SKM-1 (cell line): ENCODE results near the gene IGSF21.

Source experiments
- DNase-seq: peaks from one replicate; lab custom pipeline; 2025; ENCODE audit not compliant: unreplicated experiment; lab: John Stamatoyannopoulos, UW

Gene IGSF21

DNA sequence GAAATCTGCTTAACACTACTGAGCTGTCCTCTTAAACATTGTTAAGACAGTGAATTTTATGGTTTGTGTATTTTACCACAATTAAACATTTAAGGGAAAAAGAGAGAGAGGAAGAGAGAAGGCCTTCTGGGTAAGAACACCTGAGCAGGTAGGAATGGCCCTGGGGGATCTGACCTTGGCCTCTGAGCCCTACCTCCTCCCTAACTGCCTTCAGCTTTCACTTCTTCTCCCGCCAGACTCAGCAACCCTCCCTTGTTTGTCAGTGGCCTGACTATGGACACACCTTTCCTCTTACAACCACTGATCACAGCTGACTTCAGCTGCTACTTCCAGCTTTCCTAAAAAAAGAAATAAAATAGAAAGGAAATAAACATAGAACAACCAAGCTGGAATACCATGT is 13.5 kb upstream of the IGSF21 start:
- no peak for DNase-seq

DNA sequence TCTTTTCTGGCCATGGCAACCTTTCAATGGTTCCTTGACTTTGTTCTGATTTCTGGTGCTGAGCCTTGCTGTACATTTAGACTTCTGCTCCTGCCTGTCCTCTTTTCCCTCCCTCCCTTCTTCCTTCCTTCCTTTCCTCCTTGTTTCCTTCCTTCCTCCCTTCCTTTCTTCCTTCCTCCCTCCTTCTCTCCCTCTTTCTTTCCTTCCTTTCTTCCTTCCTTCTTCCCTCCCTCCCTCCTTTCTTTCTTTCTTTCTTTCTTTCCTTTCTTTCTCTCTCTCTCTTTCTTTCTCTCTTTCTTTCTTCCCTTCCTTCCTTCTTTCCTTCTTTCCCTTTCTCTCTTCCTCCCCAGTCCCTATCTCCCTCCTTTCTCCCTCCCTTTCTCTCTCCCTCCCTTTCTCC is 10.4 kb upstream of the IGSF21 start:
- no peak for DNase-seq

DNA sequence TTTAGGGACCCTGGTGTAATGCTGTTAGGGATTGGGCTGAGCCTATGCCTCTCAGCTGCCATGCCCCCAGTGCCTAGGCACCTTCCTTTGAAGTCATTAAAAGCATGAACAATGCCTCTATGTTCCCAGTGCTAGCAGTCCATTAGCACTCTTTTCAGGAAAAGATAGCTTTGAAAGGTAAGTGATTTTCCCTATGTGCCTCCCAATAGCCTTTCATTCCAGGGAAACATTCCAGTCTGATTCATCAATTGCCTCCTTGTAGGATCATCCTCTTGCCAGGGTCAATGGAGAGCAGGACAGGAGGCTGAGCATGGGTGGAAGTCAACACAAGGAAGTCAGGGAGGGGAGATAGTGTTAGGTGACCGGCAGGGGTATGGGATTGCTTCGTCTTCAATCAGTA is 8.6 kb upstream of the IGSF21 start:
- no peak for DNase-seq

DNA sequence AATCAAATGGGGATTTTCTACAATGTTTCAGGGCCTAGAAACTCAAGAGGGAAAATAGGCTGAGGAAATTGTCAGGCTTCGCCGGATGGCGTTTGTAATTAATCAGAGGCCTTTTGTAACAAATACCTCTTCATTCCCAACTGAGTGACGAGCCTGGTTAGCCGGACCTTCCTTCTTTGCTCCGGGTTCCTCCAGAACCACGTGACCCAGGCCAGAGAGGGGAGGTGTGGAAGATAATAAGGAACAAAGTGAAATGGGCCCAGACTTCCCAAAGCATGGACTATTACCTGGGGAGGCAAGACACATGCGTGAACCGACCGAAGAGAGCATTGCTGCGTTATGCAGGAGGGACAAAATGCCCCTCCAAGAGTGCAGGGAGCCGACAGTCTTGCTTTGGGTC is 7.5 kb upstream of the IGSF21 start:
- no peak for DNase-seq

DNA sequence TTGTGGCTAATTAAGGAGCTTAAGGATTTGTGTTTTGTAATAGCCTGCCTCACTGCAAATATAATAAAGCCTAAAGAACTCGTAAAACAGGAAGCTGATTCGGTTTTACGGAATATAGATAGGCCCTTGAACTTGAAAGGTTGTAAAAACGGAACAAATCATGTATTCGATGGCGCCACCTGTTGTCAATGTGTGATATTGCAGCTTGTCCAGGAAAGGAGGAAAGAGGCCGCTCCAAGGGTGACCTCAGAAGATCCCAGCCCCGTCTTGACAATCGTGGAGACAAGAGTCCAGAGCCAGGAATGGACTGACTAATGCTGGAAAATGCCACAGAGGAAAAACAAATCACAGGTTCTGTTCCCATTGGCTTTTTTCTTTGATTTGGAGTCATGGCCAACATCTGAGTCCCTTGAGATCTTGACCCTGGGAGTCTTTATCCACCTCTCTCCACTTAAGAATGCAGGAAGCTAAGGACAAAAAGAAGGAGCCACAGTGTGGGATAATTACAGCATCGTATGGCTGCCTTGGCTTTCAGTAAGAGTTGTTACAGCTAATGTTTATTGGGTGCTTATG is 7.0 kb upstream of the IGSF21 start:
- DNase-seq, result peak; percentile 44

DNA sequence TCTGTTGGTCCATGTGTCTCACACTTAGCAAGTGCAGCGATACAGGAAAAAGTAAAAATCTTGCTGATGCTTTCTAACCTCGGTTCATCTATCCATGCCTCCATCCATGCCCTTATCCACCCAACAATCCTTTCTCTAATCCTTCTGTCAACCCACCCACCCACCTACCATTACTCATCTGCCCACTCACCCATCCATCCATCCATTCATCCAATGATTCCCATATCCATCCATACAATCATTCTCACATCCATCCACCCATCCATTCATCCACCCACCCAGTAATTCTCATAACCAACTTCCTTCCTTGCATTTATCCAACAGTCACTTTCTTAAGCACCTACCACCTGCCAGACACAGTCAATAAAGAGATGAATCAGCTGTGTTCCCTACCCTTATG is 6.1 kb upstream of the IGSF21 start:
- no peak for DNase-seq

DNA sequence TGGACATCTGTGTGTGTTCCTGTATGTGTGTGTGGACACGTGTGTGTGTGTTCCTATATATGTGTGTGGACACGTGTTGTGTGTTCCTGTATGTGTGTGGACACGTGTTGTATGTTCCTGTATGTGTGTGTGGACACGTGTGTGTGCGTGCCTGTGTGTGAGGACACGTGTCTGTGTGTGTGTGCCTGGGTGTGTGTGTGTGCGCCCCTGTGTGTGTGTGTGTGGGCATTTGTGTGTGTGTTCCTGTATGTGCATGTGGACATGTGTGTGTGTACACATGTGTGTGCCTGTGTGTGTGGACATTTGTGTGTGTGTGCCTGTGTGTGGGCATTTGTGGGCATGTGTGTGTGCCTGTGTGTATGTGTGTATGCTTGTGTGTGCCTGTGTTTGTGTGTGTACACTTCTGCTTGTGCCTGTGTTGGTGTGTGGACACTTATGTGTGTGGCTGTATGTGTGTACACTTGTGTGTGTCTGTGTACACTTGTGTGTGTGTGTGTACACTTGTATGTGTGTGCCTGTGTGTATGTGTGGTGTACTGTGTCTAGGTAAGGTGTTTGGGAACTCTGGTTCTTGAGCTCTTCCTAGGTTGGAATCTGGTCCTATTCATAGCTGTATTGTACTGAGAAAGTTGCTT is 3.7 kb upstream of the IGSF21 start:
- DNase-seq, result no peak

DNA sequence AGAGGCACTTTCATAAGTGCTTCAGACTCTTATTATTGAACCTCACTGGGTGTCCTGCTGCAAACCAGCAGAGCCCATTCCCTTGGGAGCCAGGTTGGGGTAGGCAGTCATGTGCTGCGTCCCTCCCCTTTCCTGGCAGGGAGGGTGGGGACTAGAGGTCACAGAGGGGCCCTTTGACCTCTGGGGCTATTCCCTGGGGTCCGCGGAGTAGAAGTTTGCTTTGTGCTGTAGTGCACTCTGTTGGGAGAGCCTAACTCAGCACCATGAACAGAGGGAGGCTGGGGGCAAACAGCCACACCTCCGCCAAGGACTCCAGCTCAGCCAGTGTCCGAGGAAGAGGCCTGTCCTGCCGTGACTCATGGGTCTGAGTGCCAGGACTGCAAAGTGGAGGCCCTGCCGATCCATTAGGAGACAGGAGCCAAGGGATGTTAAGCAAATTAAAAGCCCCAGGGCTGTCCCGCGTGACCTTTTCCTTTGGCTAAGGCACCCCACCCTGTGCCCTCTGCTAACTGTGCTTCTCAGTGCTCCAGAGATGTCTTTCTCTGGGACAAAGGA is 3.0 kb upstream of the IGSF21 start:
- DNase-seq, result no peak

DNA sequence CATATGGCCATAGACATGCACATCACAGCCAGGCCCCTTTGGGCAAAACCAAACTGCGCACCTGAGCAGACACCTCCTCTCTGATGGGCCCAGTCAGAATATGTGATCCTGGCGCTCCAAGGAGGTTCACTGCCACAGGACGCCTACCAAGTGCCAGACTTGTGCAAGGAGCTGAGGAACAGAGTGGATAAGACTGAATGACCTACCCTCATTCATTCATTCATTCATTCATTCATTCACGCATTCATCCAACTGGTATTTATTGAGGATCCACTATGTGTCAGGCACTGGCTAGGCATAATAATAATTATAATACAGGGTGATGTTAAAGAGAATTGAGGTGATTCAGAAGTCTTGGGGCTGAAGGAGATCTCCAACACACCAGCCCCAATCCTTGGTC is 2.4 kb upstream of the IGSF21 start:
- no peak for DNase-seq

DNA sequence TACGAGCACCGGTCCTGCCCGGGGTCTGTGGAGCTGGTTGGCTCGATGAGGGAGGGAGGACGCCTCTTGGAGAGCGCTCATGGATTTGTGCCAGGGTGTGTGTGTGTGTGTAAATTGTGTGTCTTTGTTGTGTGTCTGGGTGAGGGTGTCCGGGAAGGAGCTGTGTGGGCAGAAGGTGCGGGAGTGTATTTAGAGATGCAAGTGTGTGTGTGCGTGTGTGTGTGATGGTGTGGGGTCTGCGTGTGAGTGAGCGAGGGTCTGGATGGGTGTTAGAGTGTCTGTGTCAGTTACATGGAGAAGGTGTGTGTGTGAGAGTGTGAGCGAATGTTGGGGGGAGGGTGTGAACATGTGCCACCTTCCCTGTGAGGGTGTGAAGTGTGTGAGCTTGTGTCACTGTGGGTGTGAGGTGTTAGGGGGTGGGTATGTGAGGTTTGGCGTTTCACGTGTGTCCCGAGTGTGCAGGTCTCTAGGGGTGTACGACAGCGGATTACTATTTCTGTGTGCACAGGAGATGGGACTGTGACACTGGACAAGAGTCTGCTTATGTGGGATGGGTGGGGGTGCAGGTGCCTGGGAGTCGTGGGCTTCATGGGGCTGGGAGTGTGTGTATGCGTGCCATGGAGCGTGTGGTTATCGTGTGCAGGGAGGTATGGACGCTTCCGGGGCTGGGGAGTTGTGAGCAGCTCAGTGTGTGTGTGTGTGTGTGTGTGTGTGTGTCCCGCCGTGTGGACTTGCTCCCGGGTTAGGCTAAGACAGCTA is 880 bp downstream of the IGSF21 start:
- no peak for DNase-seq

DNA sequence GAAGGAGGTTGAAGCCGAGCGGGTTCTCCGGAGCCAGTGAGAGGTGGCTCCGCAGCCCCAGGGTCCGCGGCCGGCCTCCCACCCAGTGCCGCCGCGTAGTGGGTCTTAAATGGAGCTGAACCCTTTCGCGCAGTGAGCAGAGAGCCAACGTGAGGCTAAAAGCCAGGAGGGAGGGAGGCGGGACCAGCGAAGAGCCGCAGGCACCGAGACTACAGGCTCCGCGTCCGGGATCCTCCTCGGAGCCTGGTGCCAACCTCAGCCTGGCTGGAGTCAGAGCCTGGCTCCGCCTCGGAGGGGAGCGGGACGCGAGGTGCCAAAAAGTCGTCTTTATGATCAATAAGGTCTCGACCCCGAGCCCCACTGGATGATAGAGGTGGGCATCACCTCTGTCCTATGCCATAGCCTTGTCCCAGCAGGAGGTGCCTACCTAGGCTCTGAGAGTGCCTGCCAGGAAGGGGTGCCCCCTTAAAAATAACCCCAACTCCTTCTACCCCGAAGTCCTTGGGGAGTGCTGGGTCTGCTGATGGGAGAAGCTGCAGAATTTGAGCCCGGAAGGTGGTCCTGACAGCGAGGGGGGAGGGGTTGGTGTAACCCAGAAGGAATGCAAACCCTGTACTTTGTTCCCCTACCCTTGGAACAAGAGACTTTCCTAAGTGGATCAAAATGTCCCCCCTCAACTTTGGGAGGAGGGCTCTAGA is 1.6 kb downstream of the IGSF21 start:
- no peak for DNase-seq

DNA sequence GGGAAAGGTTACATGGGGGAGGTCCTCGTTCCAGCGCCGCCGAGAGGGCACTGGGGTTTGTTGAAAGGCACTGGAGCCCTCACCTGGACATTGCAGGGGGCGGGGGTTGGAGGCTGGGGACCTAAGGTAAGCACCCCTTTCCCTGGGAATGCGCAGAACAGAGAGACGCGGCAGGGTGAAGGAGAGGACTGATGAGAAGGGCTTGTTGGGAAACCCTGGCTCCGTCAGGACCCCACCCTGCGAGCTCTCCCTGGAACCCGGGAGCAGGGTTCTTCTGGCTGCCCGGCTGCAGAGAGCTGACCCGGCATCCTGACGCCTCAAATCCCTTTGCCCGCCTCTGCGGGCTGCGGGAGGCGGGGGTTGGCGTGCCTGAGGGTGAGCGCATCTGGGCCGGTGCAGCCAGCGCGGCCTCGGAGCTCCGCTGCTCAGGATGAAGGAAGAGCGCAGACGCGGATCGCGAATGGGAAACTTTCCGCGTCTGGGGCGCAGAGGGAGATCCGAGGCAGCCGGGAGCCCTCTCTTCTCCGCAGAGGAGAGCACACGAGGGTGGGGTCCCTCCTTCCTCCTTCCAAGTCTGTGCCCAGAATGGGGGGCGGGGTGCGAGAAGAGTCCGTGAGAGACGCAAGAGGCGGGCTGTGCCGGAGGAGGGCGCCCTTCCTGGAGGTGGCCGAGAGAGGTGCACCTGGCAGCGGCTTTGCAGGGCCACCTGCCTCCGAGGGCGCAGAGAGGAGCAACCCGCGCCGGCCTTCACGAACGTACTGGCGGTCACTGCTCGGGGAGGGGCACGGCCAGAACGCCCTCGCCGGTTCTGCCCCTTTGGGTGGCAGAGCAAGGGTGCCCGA is 2.4 kb downstream of the IGSF21 start:
- DNase-seq, result no peak

DNA sequence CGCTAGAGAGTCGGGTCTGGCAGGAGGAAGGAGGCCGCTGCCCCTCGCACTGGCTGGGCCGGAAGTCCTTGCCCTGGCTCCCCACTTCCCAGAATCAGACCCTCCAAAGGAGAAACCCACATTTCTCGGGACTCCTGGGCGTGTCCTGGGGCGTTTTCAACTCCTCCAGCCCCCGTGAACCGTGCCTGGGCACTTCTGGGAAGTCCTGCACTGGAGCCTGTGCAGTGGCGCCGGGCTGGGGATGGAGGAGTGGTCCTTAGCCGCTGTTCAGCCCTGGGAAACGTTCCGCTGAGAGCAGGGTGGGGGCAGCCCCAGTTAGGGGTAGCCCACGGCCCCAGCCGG is 3.0 kb downstream of the IGSF21 start:
- DNase-seq, result no peak

DNA sequence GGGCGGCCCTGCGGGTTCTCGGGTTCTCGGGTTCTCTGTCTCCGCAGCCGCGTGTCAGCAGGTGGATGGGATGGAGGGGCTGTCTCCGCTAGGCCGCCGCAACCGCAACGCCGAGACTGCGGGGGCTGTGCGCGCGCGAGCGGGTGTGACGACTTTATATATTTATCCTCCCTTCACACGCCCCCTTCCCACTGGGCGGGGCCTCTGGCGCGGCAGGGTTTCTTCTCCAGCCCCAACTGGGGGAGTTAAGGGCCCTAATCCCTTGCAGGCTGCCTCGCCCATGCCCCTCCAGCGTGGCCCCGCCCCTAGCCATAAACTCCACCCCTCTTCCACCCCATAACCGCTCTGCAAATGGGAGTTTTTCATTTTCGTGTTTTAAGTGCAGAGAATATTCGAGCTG is 3.4 kb downstream of the IGSF21 start:
- DNase-seq, result no peak

DNA sequence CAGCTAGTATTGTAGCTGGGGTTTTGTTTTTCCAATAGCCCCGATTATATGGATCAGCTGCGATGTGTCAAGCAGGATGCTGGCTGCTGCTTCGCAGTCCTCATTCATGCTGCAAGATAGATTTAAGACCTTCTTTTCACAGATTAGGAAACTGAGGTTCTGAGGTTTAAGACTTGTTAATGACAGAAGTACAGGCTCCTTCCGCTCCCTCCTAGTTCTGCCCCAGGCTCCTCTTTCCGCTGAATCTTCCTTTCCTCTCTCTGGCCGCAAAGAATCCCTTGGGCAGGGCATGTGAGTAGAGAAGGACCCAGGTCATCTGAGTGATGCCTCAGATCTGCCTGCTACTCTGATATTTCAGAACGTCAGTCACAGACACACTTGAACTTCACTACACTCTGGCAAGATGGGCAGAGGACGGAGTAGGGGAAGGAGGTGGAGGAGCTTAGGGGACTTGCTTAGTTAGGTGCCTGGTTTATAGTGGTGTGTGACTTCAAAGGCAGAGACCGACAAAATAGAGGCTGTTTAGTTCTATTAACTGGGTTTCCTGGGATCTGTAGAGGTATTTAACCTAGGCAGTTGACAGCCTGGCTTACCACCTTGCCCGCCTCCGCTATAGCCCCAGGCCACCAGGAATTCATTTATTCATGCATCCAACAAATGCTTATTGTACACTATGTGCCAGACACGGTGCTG is 4.2 kb downstream of the IGSF21 start:
- no peak for DNase-seq

DNA sequence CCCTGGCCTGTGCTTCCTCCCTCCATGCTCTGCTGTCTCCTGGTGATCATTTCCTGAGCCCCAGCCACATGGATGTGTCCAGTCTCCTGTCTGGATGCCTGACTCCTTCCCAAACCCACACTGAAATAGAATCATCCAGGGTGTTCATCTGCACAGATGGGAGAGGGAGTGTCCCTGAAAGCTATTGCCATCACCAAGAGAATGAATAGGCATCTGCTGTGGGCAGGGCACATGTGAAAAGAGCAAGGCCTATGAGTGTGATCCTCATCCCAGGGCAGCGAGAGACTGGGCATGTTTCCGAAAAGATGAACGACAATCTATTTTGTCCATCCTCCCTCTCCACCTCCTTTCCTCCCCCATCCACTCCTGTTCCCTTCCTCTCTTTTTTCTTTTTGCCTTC is 5.0 kb downstream of the IGSF21 start:
- DNase-seq, result no peak

DNA sequence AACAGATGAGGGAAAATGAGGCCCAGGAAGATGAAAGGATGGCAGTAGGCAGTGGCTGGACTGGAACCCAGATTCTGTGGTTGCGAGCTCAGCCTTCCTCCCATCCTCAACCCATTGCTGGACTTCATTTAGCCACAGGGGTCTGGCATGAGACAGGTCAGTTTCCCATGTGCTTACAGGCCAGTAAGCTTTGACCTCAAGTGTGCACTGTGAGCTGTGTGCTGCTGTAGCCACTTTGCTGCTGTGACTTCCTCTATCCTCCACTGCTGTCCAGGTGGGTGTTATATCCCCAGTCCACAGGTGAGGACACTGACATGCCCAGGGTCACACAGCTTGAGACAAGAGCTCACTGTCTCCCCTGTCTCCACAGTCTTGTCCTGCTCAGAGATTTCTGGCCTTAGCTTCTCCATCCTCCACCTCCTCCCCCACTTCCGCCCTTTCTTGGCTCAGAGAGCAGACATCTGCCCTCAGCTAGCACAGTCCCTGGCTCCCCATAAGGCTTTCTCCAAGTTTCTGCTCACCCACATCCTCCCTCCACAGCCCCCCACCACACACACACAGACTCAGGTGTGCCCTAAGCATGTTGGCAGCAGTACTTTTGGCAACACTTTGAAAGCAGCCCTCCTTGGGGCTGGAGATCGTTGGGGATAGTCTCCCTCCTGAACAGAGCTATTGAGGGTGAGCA is 7.3 kb downstream of the IGSF21 start:
- DNase-seq, result no peak

DNA sequence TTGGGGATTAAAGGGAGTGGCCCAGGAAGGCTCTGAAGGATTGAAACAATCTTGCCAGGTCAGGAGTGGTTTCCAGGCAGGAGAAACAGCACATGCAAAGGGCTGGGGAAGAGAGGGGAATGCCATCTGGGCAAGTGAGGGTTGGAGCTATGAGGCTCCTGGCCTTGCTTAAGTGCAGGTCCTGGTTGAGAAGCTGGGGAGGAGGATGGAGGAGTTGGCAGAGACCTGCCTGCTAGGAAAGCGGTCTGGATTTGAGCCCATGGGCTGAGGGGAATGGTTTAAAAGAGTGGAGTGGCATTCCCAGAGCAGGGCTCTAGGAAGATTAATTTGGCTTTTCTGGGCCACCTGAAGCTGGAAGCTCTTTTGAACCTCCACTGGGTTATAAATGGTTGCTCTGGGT is 9.2 kb downstream of the IGSF21 start:
- DNase-seq, result no peak

DNA sequence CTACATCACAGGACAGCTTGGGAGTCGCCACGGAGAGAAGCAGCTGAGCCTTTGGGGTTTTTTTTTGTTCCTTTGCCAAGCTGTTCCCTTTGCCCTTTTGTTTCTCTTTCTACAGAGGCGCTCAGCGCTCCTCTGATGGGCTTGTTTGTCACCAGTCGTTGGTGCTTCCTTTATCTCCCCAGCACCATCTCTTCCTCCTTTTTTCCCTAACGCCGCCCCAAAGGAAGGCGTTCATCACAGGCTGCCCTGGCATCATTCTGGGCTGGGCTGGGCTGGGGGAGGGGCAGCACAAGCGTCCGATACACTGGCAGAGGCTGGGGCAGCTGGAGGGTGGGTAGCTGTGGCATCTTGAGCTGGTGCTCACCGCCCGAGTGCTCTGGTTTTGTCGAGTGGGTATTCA is 10.5 kb downstream of the IGSF21 start:
- no peak for DNase-seq

DNA sequence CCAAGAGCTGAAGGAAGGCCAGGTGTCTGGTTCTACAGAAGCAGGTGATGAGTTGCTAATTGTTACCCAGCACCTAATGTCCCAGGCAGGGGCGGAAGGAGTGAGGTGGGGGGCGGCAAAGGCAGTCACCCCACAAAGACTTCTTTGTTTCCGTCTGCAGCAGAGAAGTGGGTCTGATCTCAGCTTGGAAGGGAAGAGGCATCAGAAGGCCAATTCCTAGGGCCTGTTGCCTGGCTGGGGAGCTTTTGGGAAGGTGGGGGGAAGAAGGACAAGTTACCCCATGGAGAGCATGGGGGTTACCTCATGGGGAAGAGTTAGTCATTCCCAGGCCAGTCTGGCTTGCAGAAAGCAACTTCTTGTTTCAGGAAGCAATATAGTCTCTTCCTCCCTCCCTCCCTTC is 10.9 kb downstream of the IGSF21 start:
- no peak for DNase-seq
